Duodenal mucosa (tissue), 2 donors: Measurements from ENCODE around the gene CYP2S1.
"Not testable (repeated sequence)": the region's sequence is repeated elsewhere in the genome, so short reads cannot be mapped to it uniquely, and the experiment has no call there.

Source experiments
- H3K27ac ChIP-seq: one replicate; pipeline ENCODE4 v1.7.0; 2013; ENCODE audit warnings: low read depth, low read length
- H3K27me3 ChIP-seq, 2 donors: one replicate each; pipeline ENCODE4 v1.7.0; 2013; ENCODE audit warnings: low read length in 2 of 2, control low read depth in 1 of 2; ENCODE audit not compliant: insufficient read depth in 2 of 2, control insufficient read depth in 1 of 2
- H3K36me3 ChIP-seq, 2 donors: one replicate each; pipeline ENCODE4 v1.7.0; 2013; ENCODE audit warnings: low read length in 2 of 2, control low read depth in 1 of 2; ENCODE audit not compliant: insufficient read depth in 2 of 2, control insufficient read depth in 1 of 2
- H3K4me1 ChIP-seq, 2 donors: one replicate each; pipeline ENCODE4 v1.7.0; 2013; ENCODE audit warnings: low read length in 2 of 2, control low read depth in 1 of 2; ENCODE audit not compliant: insufficient read depth in 2 of 2, control insufficient read depth in 1 of 2
- H3K4me3 ChIP-seq, 2 donors: one replicate each; pipeline ENCODE4 v1.7.0; 2013; ENCODE audit warnings: low read length in 2 of 2, low read depth in 1 of 2
- H3K9ac ChIP-seq, 2 donors: one replicate each; pipeline ENCODE4 v1.7.0; 2013; ENCODE audit warnings: low read length in 2 of 2, low read depth in 1 of 2
- H3K9me3 ChIP-seq, 2 donors: one replicate each; pipeline ENCODE4 v1.7.0; 2013; ENCODE audit warnings: low read length in 2 of 2, control low read depth in 1 of 2; ENCODE audit not compliant: control insufficient read depth in 1 of 2

The CYP2S1 gene

GRCh38 chr19:41194157-41194552 is 1.1 kb downstream of the CYP2S1 start:
- H3K4me1 ChIP-seq: peaks cover 19 to 27% of the 10 kb centered on the region in 2 donors
- peak overlapping the region; percentile 76 to 82 for H3K4me3 ChIP-seq
- no peaks in the 10 kb centered on the region for H3K9me3 ChIP-seq
- peak overlapping the region; percentile 70 to 76 for H3K9ac ChIP-seq
- H3K36me3 ChIP-seq: peaks cover 4 to 12% of the 10 kb centered on the region in 2 donors
- no peak overlapping the region for H3K27ac ChIP-seq
- H3K27me3 ChIP-seq: no peaks in the 10 kb centered on the region

DNA sequence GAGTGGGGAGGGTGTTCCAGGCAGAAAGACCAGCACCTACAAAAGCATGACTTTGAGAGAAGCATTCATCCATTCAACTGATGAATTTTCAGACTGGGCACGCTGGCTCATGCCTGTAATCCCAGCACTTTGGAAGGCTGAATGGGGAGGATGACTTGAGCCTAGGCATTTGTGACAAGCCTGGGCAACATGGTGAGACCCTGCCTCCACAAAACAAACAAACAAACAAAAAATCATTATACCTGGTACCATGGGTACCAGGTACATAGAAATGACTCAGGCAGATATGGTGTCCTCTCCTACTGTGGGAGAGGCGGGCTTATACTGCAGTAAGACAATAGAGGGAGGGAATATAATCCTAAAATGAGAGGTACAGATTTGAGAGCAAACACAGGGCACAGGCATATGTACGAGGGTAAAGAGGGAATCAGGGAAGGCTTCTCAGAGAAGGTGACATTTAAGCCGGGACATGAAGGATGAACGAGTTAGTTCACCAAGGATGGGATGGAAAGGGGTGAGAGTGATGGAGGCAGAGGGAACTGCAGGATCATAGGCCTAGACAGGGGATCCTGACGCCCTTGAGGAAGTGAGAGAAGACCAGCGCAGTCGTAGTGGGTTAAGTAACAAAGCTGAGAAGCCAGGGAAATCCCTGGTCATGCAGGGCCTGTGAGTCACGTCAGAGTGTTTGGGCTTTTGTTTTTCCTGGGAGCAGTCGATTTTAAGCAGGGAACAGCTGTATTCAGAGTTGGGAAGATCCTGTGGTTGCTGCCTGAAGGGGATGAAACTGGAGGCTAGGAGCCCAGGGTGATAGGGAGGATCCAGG is 2.9 kb downstream of the CYP2S1 start:
- Histone ChIP-seq H3K9me3 (no peaks in the 10 kb centered on the region), H3K9ac (no peak overlapping the region), H3K4me3 (no peak overlapping the region), H3K27ac (no peak overlapping the region), H3K27me3 (no peaks in the 10 kb centered on the region), H3K36me3 (peaks cover 4 to 16% of the 10 kb centered on the region in 2 donors), H3K4me1 (peaks cover 19 to 24% of the 10 kb centered on the region in 2 donors)

DNA sequence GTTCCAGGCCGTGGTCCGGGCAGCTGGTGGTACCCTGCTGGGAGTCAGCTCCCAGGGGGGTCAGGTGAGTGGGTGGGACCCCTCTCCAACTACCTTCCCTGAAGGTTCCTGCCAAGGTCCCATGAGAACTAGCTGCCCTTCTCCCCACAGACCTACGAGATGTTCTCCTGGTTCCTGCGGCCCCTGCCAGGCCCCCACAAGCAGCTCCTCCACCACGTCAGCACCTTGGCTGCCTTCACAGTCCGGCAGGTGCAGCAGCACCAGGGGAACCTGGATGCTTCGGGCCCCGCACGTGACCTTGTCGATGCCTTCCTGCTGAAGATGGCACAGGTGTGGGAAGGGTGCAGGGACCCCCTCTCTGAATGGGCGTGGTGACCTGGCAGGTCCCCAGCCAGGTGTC is 5.5 kb downstream of the CYP2S1 start:
- Histone ChIP-seq H3K9ac (no peak overlapping the region), H3K4me1 (peaks cover 8 to 18% of the 10 kb centered on the region in 2 donors), H3K4me3 (no peak overlapping the region)

DNA sequence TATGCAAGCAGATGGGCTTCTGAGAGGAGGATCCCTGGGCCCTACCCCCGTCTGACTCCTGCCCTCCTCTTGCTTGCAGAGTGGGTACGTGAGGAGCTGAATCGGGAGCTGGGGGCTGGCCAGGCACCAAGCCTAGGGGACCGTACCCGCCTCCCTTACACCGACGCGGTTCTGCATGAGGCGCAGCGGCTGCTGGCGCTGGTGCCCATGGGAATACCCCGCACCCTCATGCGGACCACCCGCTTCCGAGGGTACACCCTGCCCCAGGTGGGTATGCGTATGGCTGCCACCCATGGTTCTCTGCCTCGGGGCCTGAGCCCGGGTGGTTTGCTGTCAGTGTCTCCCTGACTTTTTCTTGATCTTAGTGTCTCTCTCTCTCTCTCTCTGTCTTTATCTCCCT is 10.4 kb downstream of the CYP2S1 start:
- H3K9me3 ChIP-seq: no peaks in the 10 kb centered on the region
- no peaks in the 10 kb centered on the region for H3K27me3 ChIP-seq
- H3K36me3 ChIP-seq: peaks cover 15 to 55% of the 10 kb centered on the region in 2 donors
- no peak overlapping the region for H3K9ac ChIP-seq
- peaks cover 0 to 3% of the 10 kb centered on the region in 2 donors for H3K4me1 ChIP-seq
- H3K27ac ChIP-seq: no peak overlapping the region
- H3K4me3 ChIP-seq: no peak overlapping the region

More for the DNA sequence above, 5.5 kb downstream of the CYP2S1 start:
- Histone ChIP-seq H3K27ac (no peak overlapping the region), H3K36me3 (peaks cover 4 to 36% of the 10 kb centered on the region in 2 donors), H3K27me3 (no peaks in the 10 kb centered on the region), H3K9me3 (no peaks in the 10 kb centered on the region)

GRCh38 chr19:41204338-41204737 is 11.3 kb downstream of the CYP2S1 start:
- H3K9me3 ChIP-seq, H3K4me3 ChIP-seq, H3K4me1 ChIP-seq, H3K9ac ChIP-seq, H3K27ac ChIP-seq, H3K27me3 ChIP-seq: not testable (repeated sequence)
- H3K36me3 ChIP-seq: peaks cover 11 to 48% of the 10 kb centered on the region in 2 donors

DNA sequence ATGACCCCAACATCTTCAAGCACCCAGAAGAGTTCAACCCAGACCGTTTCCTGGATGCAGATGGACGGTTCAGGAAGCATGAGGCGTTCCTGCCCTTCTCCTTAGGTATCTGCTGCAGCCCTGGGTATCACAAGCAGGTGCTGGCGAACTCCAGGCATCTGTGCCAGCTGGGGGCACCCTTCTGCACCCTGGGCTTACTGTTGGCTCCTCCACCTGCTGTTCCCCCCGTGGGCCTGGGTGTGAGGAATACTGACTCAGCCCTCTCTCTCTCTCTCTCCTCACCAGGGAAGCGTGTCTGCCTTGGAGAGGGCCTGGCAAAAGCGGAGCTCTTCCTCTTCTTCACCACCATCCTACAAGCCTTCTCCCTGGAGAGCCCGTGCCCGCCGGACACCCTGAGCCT is 13.0 kb downstream of the CYP2S1 start:
- H3K27ac ChIP-seq: no peak overlapping the region
- H3K27me3 ChIP-seq: no peaks in the 10 kb centered on the region
- H3K36me3 ChIP-seq: peaks cover 11 to 43% of the 10 kb centered on the region in 2 donors
- H3K4me1 ChIP-seq: peaks cover 0 to 3% of the 10 kb centered on the region in 2 donors
- H3K9ac ChIP-seq: no peak overlapping the region
- no peaks in the 10 kb centered on the region for H3K9me3 ChIP-seq
- no peak overlapping the region for H3K4me3 ChIP-seq

- peaks cover 11 to 38% of the 10 kb centered on the region in 2 donors for H3K36me3 ChIP-seq
- H3K9me3 ChIP-seq: no peaks in the 10 kb centered on the region
- H3K4me3 ChIP-seq: no peak overlapping the region
- no peak overlapping the region for H3K9ac ChIP-seq
- H3K4me1 ChIP-seq: peaks cover 0 to 3% of the 10 kb centered on the region in 2 donors
- no peaks in the 10 kb centered on the region for H3K27me3 ChIP-seq
- H3K27ac ChIP-seq: no peak overlapping the region
Observed at GRCh38 chr19:41206456-41206855, 13.4 kb downstream of the CYP2S1 start.

DNA sequence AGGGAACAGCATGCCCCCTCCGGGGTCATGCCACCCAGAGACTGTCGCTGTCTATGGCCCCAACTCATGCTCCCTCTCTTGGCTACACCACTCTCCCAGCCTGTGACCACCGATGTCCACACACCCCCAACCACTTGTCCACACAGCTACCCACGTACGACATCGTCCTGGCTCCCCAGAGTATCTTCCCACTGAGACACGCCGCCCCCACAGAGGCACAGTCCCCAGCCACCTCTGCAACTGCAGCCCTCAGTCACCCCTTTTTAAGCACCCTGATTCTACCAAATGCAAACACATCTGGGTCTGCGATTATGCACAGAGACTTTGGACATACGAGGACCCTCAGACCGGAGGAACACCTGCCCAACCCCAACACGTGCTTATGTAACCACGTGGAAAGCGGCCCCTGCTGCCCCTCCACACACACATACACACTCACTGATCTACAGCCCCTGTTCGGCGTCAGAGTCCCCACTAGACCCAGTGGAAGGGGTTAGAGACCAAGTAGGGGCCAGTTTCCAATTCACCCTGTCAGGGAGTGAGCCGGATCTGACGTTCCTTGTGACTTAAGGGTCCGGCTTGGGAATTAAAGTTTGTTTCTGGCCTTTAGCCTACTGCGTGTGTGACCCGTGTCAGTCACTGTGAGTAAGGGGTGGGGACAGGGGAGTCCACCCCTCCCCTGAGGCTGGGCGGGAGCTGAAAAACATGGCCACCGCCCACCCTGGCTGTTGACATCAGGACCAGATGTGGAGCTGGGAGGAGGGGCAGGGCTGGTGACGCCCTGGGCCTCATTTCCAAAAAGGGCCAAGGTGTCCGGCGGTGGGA is 14.1 kb downstream of the CYP2S1 start:
- Histone ChIP-seq H3K4me3 (no peak overlapping the region), H3K9ac (no peak overlapping the region), H3K27ac (no peak overlapping the region)

GRCh38 chr19:41214161-41214560 is 21.1 kb downstream of the CYP2S1 start:
- no peaks in the 10 kb centered on the region for H3K36me3 ChIP-seq
- H3K27ac ChIP-seq: no peak overlapping the region
- H3K4me3 ChIP-seq: no peak overlapping the region
- H3K9me3 ChIP-seq: no peaks in the 10 kb centered on the region
- no peak overlapping the region for H3K9ac ChIP-seq
- no peaks in the 10 kb centered on the region for H3K4me1 ChIP-seq
- peaks cover under 1 to 3% of the 10 kb centered on the region in 2 donors for H3K27me3 ChIP-seq

More for the DNA sequence above, 14.1 kb downstream of the CYP2S1 start:
- Histone ChIP-seq H3K36me3 (peaks cover 11 to 32% of the 10 kb centered on the region in 2 donors), H3K9me3 (no peaks in the 10 kb centered on the region), H3K27me3 (no peaks in the 10 kb centered on the region), H3K4me1 (peaks cover 0 to 3% of the 10 kb centered on the region in 2 donors)

- Histone ChIP-seq H3K36me3 (no peaks in the 10 kb centered on the region), H3K9ac (no peak overlapping the region), H3K27me3 (peaks cover 13 to 16% of the 10 kb centered on the region in 2 donors), H3K4me1 (peaks cover 0 to 7% of the 10 kb centered on the region in 2 donors), H3K9me3 (no peaks in the 10 kb centered on the region), H3K4me3 (no peak overlapping the region), H3K27ac (no peak overlapping the region)
Observed at GRCh38 chr19:41217741-41218140, 24.7 kb downstream of the CYP2S1 start.
